ENCODE data around the gene RCBTB1. TPM values are rescaled to one million over a fixed set of nuclear protein-coding genes. Genes with fewer than 3 reads are reported as not detected.
"Not testable (repeated sequence)": the region's sequence is repeated elsewhere in the genome, so short reads cannot be mapped to it uniquely, and the experiment has no call there.

RCBTB1 gene
- total and polyA plus RNA-seq, 5 donors from 2014 or later, result 13.1 to 46.0 (median 17.3) TPM

DNA sequence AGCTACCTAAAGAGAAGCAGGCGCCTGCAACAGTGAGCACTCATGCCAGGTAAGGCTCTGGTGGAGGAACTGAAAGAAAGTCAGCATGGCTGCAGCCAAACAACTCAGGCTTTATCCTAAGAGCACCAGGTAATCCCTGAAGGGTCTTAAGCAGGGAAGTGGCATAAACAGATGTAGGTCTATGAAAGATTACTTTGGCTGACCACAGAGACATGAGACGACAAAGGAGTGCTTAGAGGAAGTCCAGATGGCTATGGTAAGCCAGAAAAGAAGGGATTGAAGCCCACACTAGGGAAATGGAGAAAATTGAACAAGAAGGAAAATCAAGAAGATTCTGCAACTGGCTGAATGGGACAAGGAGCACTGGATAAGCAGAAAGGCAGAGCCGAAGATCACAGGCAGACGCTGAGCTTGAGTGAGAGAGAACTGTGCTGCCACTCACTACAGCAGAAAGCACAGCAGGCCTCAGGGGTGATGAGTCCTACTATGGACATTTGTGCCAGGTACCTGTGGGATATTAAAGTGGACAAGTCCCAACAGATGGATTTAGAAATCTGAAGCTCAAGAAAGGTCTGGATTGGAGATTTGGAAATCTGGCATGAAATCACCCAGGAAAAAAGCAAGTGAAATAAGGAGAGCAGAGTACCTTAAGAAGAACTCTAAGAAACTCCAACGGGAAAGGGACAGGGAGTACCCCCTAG, 4.2 kb downstream of the RCBTB1 start:
- H3K36me3 ChIP-seq (ENCODE audit: control insufficient read depth, insufficient read depth, low read length), result peaks cover 35% of the 10 kb centered on the region
- H3K4me1 ChIP-seq (ENCODE audit: control insufficient read depth, insufficient read depth, low read length, poor library complexity, severe bottlenecking), result peaks cover 29% of the 10 kb centered on the region
- H3K27me3 Mint-ChIP-seq, result no peaks in the 10 kb centered on the region
- peaks cover 37 to 60% (median 45%) of the 10 kb centered on the region in 4 donors for H3K4me1 Mint-ChIP-seq
- H3K36me3 Mint-ChIP-seq, result peaks cover 33% of the 10 kb centered on the region
- H3K9me3 ChIP-seq (ENCODE audit: control insufficient read depth in 2 of 2, low read length in 2 of 2), result no peaks in the 10 kb centered on the region
- peak overlapping the region in 2 of 3 donors; percentile 57 to 76 for H3K27ac Mint-ChIP-seq
- DNase-seq (no peak), ATAC-seq (ENCODE audit: low read depth in 2 of 2) (no peak)
- peak overlapping the region in 2 of 4 donors; percentile 75 to 80 for H3K4me3 Mint-ChIP-seq
- H3K4me3 ChIP-seq (ENCODE audit: low read depth, low read length), result no peak overlapping the region
- no peaks in the 10 kb centered on the region for H3K27me3 ChIP-seq (ENCODE audit: control insufficient read depth, insufficient read depth, low read length)
- no peak overlapping the region for H3K27ac ChIP-seq (ENCODE audit: insufficient read depth, low read length, poor library complexity, severe bottlenecking)
- H3K9me3 Mint-ChIP-seq, result no peaks in the 10 kb centered on the region

DNA sequence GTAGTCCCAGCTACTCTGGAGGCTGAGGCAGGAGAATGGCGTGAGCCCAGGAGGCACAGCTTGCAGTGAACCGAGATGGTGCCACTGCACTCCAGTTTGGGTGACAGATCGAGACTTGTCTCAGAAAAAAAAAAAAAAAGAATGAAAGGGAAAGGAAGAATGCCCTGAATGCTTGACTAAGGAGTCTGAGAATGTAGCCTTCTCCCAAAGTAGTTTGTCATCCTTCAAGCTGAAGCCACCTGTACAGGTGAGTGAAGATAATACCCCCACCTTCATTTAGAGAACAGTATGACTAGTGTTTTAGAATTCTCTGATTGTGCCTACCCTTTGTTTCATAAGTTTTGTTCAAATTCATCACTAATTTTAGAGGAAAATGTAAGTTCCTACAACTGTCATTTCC, 5.9 kb downstream of the RCBTB1 start:
- Mint-ChIP-seq H3K4me1 (peaks cover 33 to 62% (median 49%) of the 10 kb centered on the region in 4 donors), H3K36me3 (peaks cover 42% of the 10 kb centered on the region), H3K9me3 (no peaks in the 10 kb centered on the region), H3K27me3 (no peaks in the 10 kb centered on the region), H3K27ac (no peak overlapping the region), H3K4me3 (no peak overlapping the region)
- Histone ChIP-seq H3K4me3 (ENCODE audit: low read depth, low read length) (no peak overlapping the region), H3K4me1 (ENCODE audit: control insufficient read depth, insufficient read depth, low read length, poor library complexity, severe bottlenecking) (peaks cover 23% of the 10 kb centered on the region), H3K27me3 (ENCODE audit: control insufficient read depth, insufficient read depth, low read length) (no peaks in the 10 kb centered on the region), H3K9me3 (ENCODE audit: control insufficient read depth in 2 of 2, low read length in 2 of 2) (no peaks in the 10 kb centered on the region), H3K36me3 (ENCODE audit: control insufficient read depth, insufficient read depth, low read length) (peaks cover 35% of the 10 kb centered on the region), H3K27ac (ENCODE audit: insufficient read depth, low read length, poor library complexity, severe bottlenecking) (no peak overlapping the region)
- ATAC-seq (ENCODE audit: low read depth in 2 of 2) (no peak), DNase-seq (no peak)

DNA sequence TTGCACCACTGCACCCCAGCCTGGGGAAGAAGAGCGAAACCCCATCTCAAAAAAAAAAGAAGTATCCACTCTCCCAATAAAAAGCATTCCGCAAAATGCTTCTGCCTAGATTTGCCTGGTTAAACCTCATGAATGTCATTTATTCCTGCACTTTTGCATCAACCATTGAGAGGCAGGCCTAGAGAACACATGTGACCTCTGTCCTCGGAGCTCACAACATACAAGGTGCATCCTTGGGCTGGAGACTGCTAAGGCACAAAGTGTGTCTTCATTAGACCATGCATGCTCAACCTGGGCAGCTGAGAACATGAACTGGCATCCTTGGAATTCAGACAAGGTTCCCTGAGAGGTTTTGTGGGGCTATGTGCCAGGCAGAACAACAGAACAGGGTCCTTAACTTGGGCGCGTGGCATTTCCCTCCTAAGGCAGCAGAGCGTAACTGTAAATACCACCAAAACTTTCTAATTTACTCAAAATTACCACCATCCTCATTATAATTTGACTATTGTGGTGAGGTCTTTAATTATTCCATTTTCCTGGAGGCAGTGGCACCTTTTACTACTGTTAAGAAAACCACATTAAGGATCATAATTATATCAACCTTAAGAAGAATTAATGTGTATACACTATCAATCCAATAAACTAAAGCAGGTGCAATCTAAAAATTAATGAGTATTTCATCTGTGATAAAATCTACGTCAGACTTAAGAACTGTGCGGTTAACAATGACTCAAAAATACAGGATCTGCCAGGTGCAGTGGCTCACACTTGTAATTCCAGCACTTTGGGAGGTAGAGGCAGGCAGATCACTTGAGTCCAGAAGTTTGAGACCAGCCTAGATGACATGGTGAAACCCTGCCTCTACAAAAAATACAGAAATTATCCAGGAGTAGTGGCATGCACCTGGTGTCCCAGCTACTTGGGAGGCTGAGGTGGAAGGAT, 13.8 kb downstream of the RCBTB1 start:
- Histone ChIP-seq H3K36me3 (ENCODE audit: control insufficient read depth, insufficient read depth, low read length) (peaks cover 5% of the 10 kb centered on the region), H3K4me1 (ENCODE audit: control insufficient read depth, insufficient read depth, low read length, poor library complexity, severe bottlenecking) (peaks cover 37% of the 10 kb centered on the region), H3K4me3 (ENCODE audit: low read depth, low read length) (no peak overlapping the region), H3K27ac (ENCODE audit: insufficient read depth, low read length, poor library complexity, severe bottlenecking) (peak overlapping the region; percentile 59), H3K27me3 (ENCODE audit: control insufficient read depth, insufficient read depth, low read length) (no peaks in the 10 kb centered on the region), H3K9me3 (ENCODE audit: control insufficient read depth in 2 of 2, low read length in 2 of 2) (no peaks in the 10 kb centered on the region)
- no peaks in the 10 kb centered on the region for H3K27me3 Mint-ChIP-seq
- peak overlapping the region in 1 of 4 donors; percentile 47 for H3K4me3 Mint-ChIP-seq
- peaks cover 23% of the 10 kb centered on the region for H3K36me3 Mint-ChIP-seq
- H3K4me1 Mint-ChIP-seq, result peaks cover 21 to 52% (median 45%) of the 10 kb centered on the region in 4 donors
- DNase-seq (peak in 1 of 3 donors; percentile 6), ATAC-seq (ENCODE audit: low read depth in 2 of 2) (no peak)
- peak overlapping the region; percentile 72 to 87 (median 76) for H3K27ac Mint-ChIP-seq
- no peaks in the 10 kb centered on the region for H3K9me3 Mint-ChIP-seq

DNA sequence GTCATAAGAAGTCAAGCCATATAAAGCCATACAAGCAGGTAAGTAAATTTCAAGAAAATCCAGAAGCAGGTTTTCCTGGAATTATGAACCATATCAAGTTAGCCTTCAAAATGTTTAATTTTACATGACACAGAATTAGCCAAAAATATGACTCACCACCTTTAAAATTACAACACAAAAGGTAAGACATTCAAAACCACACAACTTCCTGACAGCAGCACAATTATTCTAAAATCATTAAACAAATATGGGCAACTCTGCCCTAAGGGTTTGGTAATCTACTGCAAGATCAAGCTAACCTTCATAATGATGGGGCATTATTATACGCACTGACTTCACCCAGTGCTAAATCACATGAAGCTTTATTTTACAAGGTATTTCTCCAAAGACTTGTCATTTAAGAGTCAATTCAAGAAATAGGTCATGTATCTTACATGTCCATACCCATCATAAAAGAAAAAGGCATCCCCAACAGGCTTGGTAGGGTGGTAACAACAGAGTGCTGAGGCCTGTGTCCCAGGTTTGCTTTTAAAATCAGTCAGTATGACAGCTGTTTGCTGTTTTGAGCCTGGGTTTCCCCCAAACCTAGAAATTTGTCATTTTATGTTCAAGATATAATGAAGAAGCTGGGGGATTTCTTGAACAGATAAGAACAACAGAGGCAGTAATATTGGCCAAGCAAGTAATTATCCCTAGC, 15.2 kb downstream of the RCBTB1 start:
- Histone ChIP-seq H3K4me1 (ENCODE audit: control insufficient read depth, insufficient read depth, low read length, poor library complexity, severe bottlenecking) (peaks cover 37% of the 10 kb centered on the region), H3K4me3 (ENCODE audit: low read depth, low read length) (peak overlapping the region; percentile 64), H3K27ac (ENCODE audit: insufficient read depth, low read length, poor library complexity, severe bottlenecking) (peak overlapping the region; percentile 65), H3K27me3 (ENCODE audit: control insufficient read depth, insufficient read depth, low read length) (no peaks in the 10 kb centered on the region), H3K36me3 (ENCODE audit: control insufficient read depth, insufficient read depth, low read length) (peaks cover 9% of the 10 kb centered on the region), H3K9me3 (ENCODE audit: control insufficient read depth in 2 of 2, low read length in 2 of 2) (no peaks in the 10 kb centered on the region)
- DNase-seq (peak in 2 of 3 donors; percentile 38 to 65), ATAC-seq (ENCODE audit: low read depth in 2 of 2) (peak; percentile 82 to 84)
- peak overlapping the region; percentile 53 to 95 (median 87) for H3K27ac Mint-ChIP-seq
- H3K27me3 Mint-ChIP-seq, result no peaks in the 10 kb centered on the region
- peak overlapping the region; percentile 2 to 35 (median 21) for H3K4me3 Mint-ChIP-seq
- no peaks in the 10 kb centered on the region for H3K9me3 Mint-ChIP-seq
- peaks cover 21 to 45% (median 40%) of the 10 kb centered on the region in 4 donors for H3K4me1 Mint-ChIP-seq
- peaks cover 22% of the 10 kb centered on the region for H3K36me3 Mint-ChIP-seq

DNA sequence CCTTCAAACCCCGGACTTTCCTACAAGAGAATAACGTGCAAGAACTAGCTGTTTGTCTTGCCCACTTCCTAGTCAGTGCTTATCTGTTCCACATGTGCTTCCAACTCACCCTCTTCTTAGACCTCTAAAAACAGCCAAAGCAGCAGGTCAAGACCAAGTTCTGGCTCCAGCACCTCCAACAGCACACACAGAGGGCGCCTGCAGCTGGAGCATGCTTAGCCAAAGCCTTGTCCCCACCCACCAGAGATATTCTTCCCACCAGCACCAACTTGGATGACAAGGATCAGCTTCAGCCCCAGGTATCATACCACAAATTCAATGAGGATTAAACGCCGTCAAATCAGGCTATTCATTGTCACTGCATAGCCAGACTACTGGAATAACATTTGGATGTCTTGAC, 17.9 kb downstream of the RCBTB1 start:
- ATAC-seq (ENCODE audit: low read depth in 2 of 2) (no peak), DNase-seq (no peak)
- H3K27me3 Mint-ChIP-seq, result no peaks in the 10 kb centered on the region
- no peaks in the 10 kb centered on the region for H3K9me3 ChIP-seq (ENCODE audit: control insufficient read depth in 2 of 2, low read length in 2 of 2)
- peaks cover 25% of the 10 kb centered on the region for H3K36me3 Mint-ChIP-seq
- no peaks in the 10 kb centered on the region for H3K27me3 ChIP-seq (ENCODE audit: control insufficient read depth, insufficient read depth, low read length)
- peaks cover 23 to 41% (median 37%) of the 10 kb centered on the region in 4 donors for H3K4me1 Mint-ChIP-seq
- H3K9me3 Mint-ChIP-seq, result no peaks in the 10 kb centered on the region
- no peak overlapping the region for H3K4me3 ChIP-seq (ENCODE audit: low read depth, low read length)
- peaks cover 17% of the 10 kb centered on the region for H3K36me3 ChIP-seq (ENCODE audit: control insufficient read depth, insufficient read depth, low read length)
- peak overlapping the region in 2 of 3 donors; percentile 9 to 62 for H3K27ac Mint-ChIP-seq
- H3K4me3 Mint-ChIP-seq, result no peak overlapping the region
- H3K27ac ChIP-seq (ENCODE audit: insufficient read depth, low read length, poor library complexity, severe bottlenecking), result no peak overlapping the region
- H3K4me1 ChIP-seq (ENCODE audit: control insufficient read depth, insufficient read depth, low read length, poor library complexity, severe bottlenecking), result peaks cover 32% of the 10 kb centered on the region

DNA sequence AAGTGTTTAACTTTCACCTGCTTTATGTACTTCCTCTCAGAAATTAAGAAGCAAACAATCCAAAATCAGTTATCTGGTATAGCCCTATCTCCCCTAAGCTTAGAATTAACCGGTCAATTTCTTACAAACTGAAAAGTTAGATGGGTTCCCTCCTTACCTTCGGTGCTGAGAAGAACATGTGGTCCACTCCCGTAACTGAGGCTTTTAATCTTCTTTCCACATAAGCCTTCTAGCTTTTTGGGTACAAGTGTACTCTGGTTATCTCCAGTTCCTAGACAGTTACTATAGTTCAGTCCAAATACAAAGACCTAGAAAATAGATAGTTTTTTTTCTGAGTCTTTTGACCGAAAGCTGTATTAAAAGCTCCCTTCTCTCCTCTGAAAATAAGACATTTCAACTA, 18.9 kb downstream of the RCBTB1 start:
- no peak overlapping the region for H3K27ac Mint-ChIP-seq
- H3K4me1 ChIP-seq (ENCODE audit: control insufficient read depth, insufficient read depth, low read length, poor library complexity, severe bottlenecking), result peaks cover 27% of the 10 kb centered on the region

DNA sequence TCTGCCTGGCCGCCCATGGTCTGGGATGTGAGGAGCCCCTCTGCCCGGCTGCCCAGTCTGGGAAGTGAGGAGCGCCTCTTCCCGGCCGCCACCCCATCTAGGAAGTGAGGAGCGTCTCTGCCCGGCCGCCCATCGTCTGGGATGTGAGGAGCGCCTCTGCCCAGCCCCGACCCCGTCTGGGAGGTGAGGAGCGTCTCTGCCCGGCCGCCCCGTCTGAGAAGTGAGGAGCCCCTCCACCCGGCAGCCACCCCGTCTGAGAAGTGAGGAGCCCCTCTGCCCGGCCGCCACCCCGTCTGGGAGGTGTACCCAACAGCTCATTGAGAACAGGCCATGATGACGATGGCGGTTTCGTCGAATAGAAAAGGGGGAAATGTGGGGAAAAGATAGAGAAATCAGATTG, 19.9 kb downstream of the RCBTB1 start:
- H3K27me3 ChIP-seq (ENCODE audit: control insufficient read depth, insufficient read depth, low read length); H3K27ac Mint-ChIP-seq; H3K27me3 Mint-ChIP-seq; H3K4me3 ChIP-seq (ENCODE audit: low read depth, low read length); H3K27ac ChIP-seq (ENCODE audit: insufficient read depth, low read length, poor library complexity, severe bottlenecking); H3K9me3 Mint-ChIP-seq; H3K9me3 ChIP-seq (ENCODE audit: control insufficient read depth in 2 of 2, low read length in 2 of 2); DNase-seq; H3K4me3 Mint-ChIP-seq; ATAC-seq (ENCODE audit: low read depth in 2 of 2): not testable (repeated sequence)
- Mint-ChIP-seq H3K4me1 (peaks cover 15 to 33% (median 22%) of the 10 kb centered on the region in 4 donors), H3K36me3 (peaks cover 39% of the 10 kb centered on the region)
- Histone ChIP-seq H3K36me3 (ENCODE audit: control insufficient read depth, insufficient read depth, low read length) (peaks cover 23% of the 10 kb centered on the region), H3K4me1 (ENCODE audit: control insufficient read depth, insufficient read depth, low read length, poor library complexity, severe bottlenecking) (peaks cover 17% of the 10 kb centered on the region)

More for the DNA sequence above, 18.9 kb downstream of the RCBTB1 start:
- ATAC-seq (ENCODE audit: low read depth in 2 of 2), result no peak
- Histone ChIP-seq H3K36me3 (ENCODE audit: control insufficient read depth, insufficient read depth, low read length) (peaks cover 17% of the 10 kb centered on the region), H3K27me3 (ENCODE audit: control insufficient read depth, insufficient read depth, low read length) (no peaks in the 10 kb centered on the region), H3K9me3 (ENCODE audit: control insufficient read depth in 2 of 2, low read length in 2 of 2) (no peaks in the 10 kb centered on the region), H3K4me3 (ENCODE audit: low read depth, low read length) (no peak overlapping the region), H3K27ac (ENCODE audit: insufficient read depth, low read length, poor library complexity, severe bottlenecking) (no peak overlapping the region)
- no peak overlapping the region for H3K4me3 Mint-ChIP-seq
- no peak for DNase-seq
- H3K9me3 Mint-ChIP-seq, result no peaks in the 10 kb centered on the region
- peaks cover 21 to 31% (median 30%) of the 10 kb centered on the region in 4 donors for H3K4me1 Mint-ChIP-seq
- H3K27me3 Mint-ChIP-seq, result no peaks in the 10 kb centered on the region
- H3K36me3 Mint-ChIP-seq, result peaks cover 29% of the 10 kb centered on the region

Data from CD4-positive, CD25-positive, alpha-beta regulatory T cell (primary cell).